GM19240 (cell line): ENCODE data around the gene MRPS2.
A peak's percentile ranks its signal among the peaks of the same experiment; 100 is the strongest.
"Not testable (repeated sequence)": the region's sequence is repeated elsewhere in the genome, so short reads cannot be mapped to it uniquely, and the experiment has no call there.

Source experiments
- DNase-seq: peaks from one replicate; pipeline ENCODE4 v3.0.0; 2011; ENCODE audit warnings: low spot score; ENCODE audit not compliant: insufficient read length

MRPS2 gene

DNA sequence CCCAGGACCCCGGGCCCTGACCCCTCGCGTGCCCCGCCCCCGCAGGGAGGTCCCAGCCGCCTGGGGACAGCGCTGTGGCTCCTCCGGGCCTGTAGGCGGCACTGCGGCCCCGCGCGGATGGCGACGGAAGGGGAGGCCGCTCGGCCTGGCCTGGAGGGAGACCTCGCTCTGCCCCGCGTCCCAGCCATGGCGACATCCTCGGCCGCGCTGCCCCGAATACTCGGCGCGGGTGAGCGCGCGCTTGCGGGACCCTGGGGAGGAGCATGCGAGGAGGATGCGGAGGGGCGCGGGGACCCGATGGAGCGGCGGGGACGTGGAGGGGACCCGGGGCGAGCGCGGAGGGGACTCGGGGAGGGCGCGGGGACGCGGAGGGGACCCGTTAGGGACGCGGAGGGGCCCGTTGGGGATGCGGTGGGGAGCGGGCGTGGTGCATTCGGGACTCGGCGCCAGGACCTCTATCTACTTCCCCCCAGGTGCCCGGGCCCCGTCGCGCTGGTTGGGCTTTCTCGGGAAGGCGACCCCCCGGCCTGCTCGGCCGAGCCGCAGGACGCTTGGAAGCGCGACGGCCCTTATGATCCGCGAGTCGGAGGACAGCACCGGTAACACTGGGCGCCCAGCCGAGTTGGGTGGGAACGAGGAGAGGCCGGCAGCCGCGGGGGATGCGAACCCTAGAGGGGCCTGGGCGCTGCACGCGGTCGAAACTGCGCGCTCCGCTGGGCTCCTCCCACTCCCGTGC is at the start of gene MRPS2:
Gene MRPS2 (plus strand): TSS at position 158 of the 736 bp plus-strand sequence. CDS start 29 bp downstream, at position 187.
- DNase-seq = peak; percentile 82

- no peak for DNase-seq
Observed at GRCh38 chr9:135450956-135451355, 49.5 kb upstream of the MRPS2 start.

GRCh38 chr9:135451909-135452308 is 48.6 kb upstream of the MRPS2 start:
- DNase-seq = not testable (repeated sequence)

- no peak for DNase-seq
Observed at GRCh38 chr9:135454737-135455136, 45.7 kb upstream of the MRPS2 start.

GRCh38 chr9:135455401-135456030 is 45.0 kb upstream of the MRPS2 start:
- DNase-seq = no peak

GRCh38 chr9:135456436-135457104 is 43.9 kb upstream of the MRPS2 start:
- no peak for DNase-seq

GRCh38 chr9:135458478-135458877 is 42.0 kb upstream of the MRPS2 start:
- not testable (repeated sequence) for DNase-seq

DNA sequence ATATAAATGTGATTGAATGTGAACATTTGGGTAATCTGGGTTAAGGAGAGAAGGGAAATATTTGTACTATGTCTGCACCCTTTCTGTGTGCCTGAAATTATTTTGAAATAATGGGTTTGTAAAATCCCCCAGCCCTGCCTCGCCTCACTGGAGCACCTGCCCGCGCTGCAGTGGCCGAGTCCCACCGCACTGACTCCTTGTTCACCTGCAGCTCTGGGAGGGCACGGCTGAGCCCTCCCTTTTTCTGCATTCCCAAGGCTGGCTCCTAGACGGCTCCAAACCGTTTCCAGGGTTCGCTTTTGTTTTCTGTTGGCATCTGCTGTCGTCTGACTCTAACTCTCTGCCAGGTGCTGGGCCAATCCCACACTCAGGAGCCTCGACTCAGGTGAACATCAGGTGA is 38.5 kb upstream of the MRPS2 start:
- no peak for DNase-seq

DNA sequence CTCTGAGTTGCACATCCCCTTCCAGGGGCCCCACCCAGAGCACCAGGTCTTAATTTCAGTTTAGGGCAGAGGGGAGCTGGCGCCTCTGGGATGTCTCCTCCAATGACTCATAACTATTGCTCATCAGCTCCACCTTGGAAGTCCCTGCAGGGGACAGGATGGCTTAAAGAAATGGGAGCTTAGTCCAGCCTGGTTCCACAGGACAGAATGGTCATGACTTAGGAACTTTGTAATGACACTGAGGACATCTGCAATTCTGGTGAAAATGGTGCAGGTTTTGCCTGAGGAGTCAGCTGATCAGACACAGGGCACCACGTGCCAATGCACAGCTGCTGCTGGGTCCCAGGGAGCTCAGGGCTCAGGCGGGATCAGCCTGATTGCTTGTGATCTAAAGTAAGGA is 37.3 kb upstream of the MRPS2 start:
- no peak for DNase-seq

GRCh38 chr9:135464181-135464580 is 36.3 kb upstream of the MRPS2 start:
- DNase-seq = no peak

GRCh38 chr9:135468854-135469521 is 31.5 kb upstream of the MRPS2 start:
- no peak for DNase-seq

DNA sequence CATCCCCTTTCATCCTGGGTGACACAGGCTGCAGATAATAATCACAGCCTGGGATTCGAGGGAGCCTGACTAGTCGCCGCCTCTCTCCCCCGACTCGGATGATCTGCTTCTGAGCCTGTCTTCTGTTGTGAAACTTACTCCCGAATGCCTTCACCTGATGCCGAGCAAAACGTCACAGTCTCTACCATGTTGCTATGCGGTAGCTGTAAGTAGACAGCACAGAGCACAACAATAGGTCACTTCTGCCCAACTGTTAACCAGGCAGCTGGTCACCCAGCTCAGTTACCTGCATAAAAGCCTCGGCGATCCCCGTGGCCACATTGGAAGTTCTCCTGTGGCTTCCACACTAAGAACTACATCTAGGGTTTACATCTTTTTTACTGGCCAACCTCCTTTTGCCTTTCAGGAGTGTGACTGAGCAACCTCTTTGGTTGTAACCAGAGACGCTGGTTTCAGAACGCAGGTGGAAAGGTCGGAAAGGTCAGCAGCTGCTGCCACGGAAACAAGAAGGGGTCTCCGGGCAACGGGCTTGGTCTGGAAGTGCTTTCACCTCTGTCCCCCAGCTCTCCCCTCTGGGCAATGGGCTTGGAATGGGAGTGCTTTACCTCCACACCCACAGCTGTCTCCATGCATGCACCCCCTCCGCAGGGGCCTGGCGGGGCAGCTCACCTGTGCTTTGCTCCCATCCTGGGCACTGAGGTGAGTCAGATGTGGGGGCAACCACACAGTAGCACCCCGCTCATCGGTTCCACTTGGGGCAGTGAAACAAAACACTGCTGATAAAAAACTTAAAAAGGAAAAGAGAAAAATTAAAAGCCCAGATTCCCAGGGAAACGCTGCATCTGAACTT is 28.5 kb upstream of the MRPS2 start:
- no peak for DNase-seq

GRCh38 chr9:135473972-135474543 is 26.4 kb upstream of the MRPS2 start:
- DNase-seq = no peak

DNA sequence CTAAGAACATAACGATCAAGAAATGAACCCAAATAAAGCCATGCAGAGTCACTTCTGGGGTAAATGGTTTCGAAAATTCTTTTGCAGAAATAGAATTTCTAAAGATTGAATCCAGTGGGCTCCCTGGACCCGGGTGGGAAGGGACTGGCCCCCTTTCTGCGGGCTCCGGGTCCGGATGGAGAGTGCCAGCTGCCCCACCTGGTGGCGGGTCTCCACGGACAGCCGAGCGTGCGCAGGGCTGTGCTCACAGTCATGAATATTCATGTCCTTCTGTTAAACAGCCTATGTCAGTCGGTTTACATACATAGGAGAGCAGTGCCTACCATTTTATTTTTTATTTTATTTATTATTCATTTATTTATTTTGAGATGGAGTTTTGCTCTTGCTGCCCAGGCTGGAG is 25.6 kb upstream of the MRPS2 start:
- no peak for DNase-seq

DNA sequence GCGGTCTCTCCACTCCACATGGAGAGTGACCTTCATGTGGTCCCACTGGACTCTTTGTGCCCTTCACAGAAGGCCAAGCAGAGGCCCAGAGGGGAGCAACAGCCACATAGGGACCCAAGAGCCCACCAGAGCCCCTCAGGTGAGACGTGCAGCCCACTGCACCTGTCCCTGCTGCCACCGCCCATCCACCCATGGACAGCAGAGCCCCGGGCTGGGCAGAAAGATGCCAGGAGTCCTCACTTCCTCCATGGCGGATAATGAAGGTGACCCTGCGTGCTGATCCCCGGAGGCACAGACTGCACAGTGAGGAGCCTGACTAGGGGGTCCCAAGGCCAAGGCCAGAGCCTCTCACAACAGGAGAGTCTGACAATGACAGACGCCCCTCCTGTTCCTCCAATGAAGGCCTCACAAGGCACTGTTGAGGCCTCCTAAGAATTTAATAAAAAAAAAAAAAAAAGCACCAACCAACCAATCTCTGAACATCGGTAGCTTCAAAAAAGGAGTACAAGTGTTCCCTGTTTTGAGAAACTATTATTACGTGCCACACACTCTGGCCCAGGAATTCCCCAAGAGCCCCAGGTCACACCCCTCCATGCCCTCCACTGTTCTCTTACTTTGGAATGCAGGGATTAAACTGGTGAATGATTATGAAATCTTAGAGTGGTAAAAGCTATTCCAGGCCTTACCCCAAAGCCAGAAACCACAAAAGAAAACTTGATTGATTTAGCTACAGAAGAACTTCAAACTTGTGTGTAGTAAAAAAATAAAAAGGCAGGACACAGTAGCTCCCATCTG is 23.7 kb upstream of the MRPS2 start:
- DNase-seq = no peak

DNA sequence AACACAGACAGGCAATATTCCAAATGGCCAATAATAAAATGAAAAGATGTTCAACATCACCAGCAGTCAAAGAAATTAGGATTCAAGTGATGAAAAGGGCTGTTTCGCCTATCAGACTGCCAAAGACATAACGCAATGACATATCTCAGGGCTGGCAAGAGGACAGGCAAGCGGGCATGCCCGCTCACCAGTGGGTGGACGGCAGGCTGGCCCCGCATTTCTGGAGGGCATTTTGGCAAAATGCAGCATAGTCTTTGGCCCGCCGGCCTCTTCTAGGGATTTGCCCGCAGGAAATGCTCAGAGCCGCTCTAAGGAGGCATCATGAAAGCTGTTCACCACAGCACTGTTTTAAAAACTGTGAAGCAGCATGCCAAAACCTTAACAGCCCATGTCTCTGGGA is 22.3 kb upstream of the MRPS2 start:
- no peak for DNase-seq

DNA sequence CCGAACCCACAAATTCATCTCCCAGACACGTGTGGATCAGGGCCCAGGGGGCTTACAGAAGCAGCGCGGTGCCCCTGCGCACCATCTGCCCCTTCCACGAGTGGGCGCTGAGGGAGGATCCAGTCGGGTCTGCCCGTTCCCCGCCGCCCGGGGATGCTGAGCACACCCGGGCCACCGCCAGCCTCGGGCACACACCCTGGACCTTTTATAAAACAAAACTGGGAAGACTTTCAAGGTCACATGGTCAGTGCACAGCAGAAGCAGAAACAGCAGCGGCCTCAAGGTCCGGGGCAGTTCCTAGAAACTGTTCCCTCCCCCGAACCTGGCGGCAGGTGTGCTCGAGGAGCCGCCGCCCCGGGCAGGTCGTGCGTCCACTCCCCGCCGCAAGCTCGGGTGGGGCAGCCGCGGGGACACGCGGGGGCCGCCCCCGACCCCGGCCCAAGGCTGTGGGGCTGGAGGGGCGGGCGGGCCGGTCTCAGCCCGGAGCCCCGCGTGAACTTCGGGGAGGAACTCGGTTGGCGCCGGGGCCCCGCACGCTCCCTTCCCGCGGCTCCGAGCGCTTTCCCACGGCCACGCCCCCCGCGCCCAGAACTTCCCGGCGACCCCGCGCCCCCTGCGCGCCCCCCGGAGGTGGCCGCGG is 21.5 kb upstream of the MRPS2 start:
- DNase-seq = no peak

GRCh38 chr9:135479469-135480052 is 20.9 kb upstream of the MRPS2 start, which contains the start of gene PPP1R26:
Gene PPP1R26 (plus strand): TSS chr9:135479782. CDS start chr9:135484511, 4,729 bp downstream.
- DNase-seq = no peak
